Smooth muscle cell (in vitro differentiated cells): ENCODE measurements around the gene RNF207. TPM values are rescaled to one million over a fixed set of nuclear protein-coding genes. Genes with fewer than 3 reads are reported as not detected.

ENCODE experiments used
- DNase-seq: peaks from one replicate; lab custom pipeline; 2025; ENCODE audit not compliant: unreplicated experiment; lab: John Stamatoyannopoulos, UW
- H2AFZ ChIP-seq: fragments of 200-600 bp; sonication (generic); 2 replicates; pipeline ENCODE4 v1.6.0; 2016; ENCODE audit warnings: antibody characterized with exemption, low read depth, mild to moderate bottlenecking
- H3F3A ChIP-seq: fragments of 200-600 bp; sonication (generic); 2 replicates; pipeline ENCODE4 v1.6.0; 2017; ENCODE audit warnings: antibody characterized with exemption, low read depth
- H3K27ac ChIP-seq: fragments of 200-600 bp; sonication (generic); 2 replicates; pipeline ENCODE4 v1.5.1; 2016; ENCODE audit warnings: low read depth, mild to moderate bottlenecking
- H3K27me3 ChIP-seq: fragments of 200-600 bp; sonication (generic); 2 replicates; pipeline ENCODE4 v1.6.1; 2016; ENCODE audit warnings: low read depth, mild to moderate bottlenecking
- H3K36me3 ChIP-seq: fragments of 200-600 bp; sonication (generic); 2 replicates; pipeline ENCODE4 v1.5.1; 2016; ENCODE audit warnings: low read depth
- H3K4me1 ChIP-seq: fragments of 200-600 bp; sonication (generic); 2 replicates; pipeline ENCODE4 v1.5.1; 2016; ENCODE audit warnings: low read depth
- H3K4me2 ChIP-seq: fragments of 200-600 bp; sonication (generic); 2 replicates; pipeline ENCODE4 v1.6.0; 2016; ENCODE audit warnings: mild to moderate bottlenecking
- H3K4me3 ChIP-seq: fragments of 200-600 bp; sonication (generic); 2 replicates; pipeline ENCODE4 v1.5.1; 2016; ENCODE audit warnings: mild to moderate bottlenecking
- H3K79me2 ChIP-seq: fragments of 200-600 bp; sonication (generic); 2 replicates; pipeline ENCODE4 v1.6.0; 2016; ENCODE audit warnings: low read depth, mild to moderate bottlenecking
- H3K9ac ChIP-seq: fragments of 200-600 bp; sonication (generic); 2 replicates; pipeline ENCODE4 v1.6.0; 2016; ENCODE audit warnings: low read depth
- H3K9me3 ChIP-seq: fragments of 200-600 bp; sonication (generic); replicated peaks from 2 replicates; pipeline ENCODE4 v1.5.1; 2016; ENCODE audit warnings: low read depth
- H4K20me1 ChIP-seq: fragments of 200-600 bp; sonication (generic); 2 replicates; pipeline ENCODE4 v1.6.0; 2016; ENCODE audit warnings: low read depth
- WGBS: methylation state at CpG from one replicate; pipeline ENCODE4 v1.1.7; 2016; ENCODE audit warnings: low lambda C conversion rate; 5-methylcytosine and 5-hydroxymethylcytosine counted together
- polyA plus RNA-seq: library from polyadenylated mRNA; unstranded; fragments of >200 nt; fragmentation: Nextera tagmentation; extraction: Ambion mirVana; gene quantifications from 2 replicates; pipeline ENCODE4 v1.2.1, GENCODE V29; 2016
- total RNA-seq: library from RNA; depleted of rRNA; stranded (reverse); fragments of >200 nt; gene quantifications from 2 replicates; pipeline ENCODE4 v1.2.3, GENCODE V29; 2014
- TF ChIP-seq, protein P1 (sequence below): fragments of 200-600 bp; sonication (generic); IDR thresholded peaks from 2 replicates; pipeline ENCODE4 v1.5.1; 2017; ENCODE audit warnings: borderline replicate concordance, mild to moderate bottlenecking, antibody characterized with exemption; ENCODE audit not compliant: insufficient read depth, poor library complexity, severe bottlenecking

Gene RNF207
- total and polyA plus RNA-seq, 2 experiments from 2014 or later, result 1.8 to 2.0 TPM

DNA sequence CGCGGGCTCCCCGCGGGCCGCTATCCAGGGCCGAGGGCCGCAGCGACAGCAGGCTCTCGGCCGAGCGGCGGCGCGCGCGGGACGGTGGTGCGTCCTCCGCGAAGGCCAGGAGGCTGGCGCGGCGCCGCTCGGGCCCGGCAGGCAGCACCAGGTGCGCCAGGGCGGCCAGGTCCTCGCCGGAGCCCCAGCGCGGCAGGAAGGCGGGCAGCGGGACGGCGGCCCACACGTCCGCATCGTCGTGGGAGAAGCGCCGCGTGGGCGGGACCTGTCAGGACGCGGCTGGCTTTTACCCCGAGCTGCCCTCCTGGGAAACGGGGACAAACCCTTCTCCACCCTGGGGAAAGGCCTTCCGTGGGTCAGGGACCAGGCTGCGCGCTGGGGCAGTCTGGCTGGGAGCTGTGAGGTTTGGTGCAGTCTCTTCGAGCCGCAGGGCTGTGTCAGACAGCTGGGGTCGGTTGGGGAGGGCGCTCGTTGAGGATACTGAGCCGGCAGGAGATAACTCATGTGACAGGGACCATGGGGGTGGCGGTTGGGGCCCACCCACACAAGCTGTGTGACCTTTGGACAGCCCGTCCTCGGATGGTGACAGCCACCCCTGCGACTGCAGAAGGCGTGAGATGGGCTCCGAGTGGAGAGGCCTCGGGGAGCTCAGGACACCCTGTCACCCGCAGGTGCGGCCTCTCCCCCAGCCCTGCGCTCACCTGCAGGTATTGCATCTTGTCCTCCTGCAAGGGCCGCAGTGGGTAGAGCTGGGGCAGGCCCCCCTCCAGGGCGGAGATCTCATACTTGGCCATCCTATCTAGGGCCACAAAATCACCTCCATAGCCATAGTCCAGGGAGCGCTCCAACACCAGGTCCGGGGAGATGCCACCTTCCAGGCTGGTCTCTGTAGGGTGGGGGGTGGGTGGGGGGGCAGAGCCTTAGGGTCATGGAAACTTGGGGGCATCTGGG, 44.1 kb downstream of the RNF207 start:
- Histone ChIP-seq H3K4me2 (no peak overlapping the region), H3K9me3 (no peaks in the 10 kb centered on the region), H3K4me1 (no peaks in the 10 kb centered on the region), H3K27me3 (peaks cover 62% of the 10 kb centered on the region), H3K79me2 (no peaks in the 10 kb centered on the region), H3K27ac (no peak overlapping the region), H4K20me1 (peaks cover 17% of the 10 kb centered on the region), H3K36me3 (no peaks in the 10 kb centered on the region), H3K9ac (no peak overlapping the region), H3F3A (peaks cover 3% of the 10 kb centered on the region), H2AFZ (no peak overlapping the region), H3K4me3 (no peak overlapping the region)
- TF ChIP-seq, protein P1, sequence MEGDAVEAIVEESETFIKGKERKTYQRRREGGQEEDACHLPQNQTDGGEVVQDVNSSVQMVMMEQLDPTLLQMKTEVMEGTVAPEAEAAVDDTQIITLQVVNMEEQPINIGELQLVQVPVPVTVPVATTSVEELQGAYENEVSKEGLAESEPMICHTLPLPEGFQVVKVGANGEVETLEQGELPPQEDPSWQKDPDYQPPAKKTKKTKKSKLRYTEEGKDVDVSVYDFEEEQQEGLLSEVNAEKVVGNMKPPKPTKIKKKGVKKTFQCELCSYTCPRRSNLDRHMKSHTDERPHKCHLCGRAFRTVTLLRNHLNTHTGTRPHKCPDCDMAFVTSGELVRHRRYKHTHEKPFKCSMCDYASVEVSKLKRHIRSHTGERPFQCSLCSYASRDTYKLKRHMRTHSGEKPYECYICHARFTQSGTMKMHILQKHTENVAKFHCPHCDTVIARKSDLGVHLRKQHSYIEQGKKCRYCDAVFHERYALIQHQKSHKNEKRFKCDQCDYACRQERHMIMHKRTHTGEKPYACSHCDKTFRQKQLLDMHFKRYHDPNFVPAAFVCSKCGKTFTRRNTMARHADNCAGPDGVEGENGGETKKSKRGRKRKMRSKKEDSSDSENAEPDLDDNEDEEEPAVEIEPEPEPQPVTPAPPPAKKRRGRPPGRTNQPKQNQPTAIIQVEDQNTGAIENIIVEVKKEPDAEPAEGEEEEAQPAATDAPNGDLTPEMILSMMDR, result no peak
- 30% methylated on average over 61 of the region's 71 CpGs for WGBS
- no peak for DNase-seq

DNA sequence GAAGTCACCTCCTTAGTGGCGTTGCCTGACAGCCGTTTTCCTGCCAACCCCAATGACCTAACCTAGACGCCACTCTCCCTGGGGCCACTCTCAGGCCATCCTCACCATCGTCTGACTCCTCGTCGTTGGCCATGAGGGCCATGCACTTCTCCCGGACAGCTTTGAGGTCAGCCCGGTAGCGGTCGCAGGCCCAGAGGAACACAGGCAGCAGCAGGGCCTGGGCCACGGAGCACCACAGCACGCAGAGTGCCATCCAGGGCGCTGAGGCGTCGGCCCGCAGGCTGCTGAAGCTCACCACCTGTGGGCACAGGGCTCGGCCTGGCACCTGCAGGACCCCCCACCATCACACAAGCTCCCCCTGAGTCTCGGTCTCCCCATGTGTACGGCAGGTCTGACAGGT, 45.3 kb downstream of the RNF207 start:
- Histone ChIP-seq H2AFZ (no peak overlapping the region), H3F3A (peaks cover 3% of the 10 kb centered on the region), H3K4me1 (no peaks in the 10 kb centered on the region), H3K9ac (no peak overlapping the region), H3K9me3 (no peaks in the 10 kb centered on the region), H3K79me2 (no peaks in the 10 kb centered on the region), H3K27me3 (peaks cover 50% of the 10 kb centered on the region), H3K36me3 (no peaks in the 10 kb centered on the region), H3K27ac (no peak overlapping the region), H3K4me3 (no peak overlapping the region), H3K4me2 (no peak overlapping the region), H4K20me1 (peaks cover 10% of the 10 kb centered on the region)
- WGBS, result 89% methylated on average over 19 of the region's 19 CpGs
- TF ChIP-seq, protein P1, result no peak
- DNase-seq, result no peak

DNA sequence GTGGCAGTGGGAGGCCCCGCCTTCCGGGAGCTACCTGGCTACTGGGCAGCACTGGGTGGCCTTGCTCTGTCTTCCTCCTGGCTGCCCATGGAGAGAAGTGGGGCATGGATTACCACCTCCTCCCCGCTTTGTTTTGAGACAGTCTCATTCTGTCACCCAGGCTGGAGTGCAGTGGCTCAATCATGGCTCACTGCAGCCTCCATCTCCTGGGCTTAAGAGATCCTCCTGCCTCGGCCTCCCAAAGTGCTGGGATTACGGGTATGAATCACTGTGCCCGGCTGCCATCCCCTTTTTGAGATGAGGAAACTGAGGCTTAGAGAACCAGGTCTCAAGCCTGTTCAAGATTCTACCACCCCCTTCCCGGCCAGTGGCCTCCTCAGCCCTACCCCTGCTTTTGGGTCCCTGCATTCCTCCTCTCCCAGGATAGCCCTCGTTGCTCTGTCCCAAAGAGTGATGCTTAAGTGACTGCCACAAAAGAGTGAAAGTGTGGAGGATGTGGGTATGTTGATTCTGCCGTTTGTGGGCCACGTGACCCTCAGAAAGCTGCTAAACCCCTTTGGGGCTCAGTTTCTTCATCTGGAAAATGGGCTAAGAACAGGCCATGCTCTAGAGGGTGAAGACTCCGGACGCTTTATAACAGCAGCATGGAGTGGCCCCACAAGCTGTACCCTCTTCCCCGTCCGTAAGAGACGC, 45.9 kb downstream of the RNF207 start:
- Histone ChIP-seq H3F3A (peaks cover 3% of the 10 kb centered on the region), H3K27me3 (peaks cover 46% of the 10 kb centered on the region), H3K4me2 (no peak overlapping the region), H3K9me3 (no peaks in the 10 kb centered on the region), H4K20me1 (peaks cover 6% of the 10 kb centered on the region), H3K27ac (no peak overlapping the region), H3K79me2 (no peaks in the 10 kb centered on the region), H3K4me1 (no peaks in the 10 kb centered on the region), H3K9ac (no peak overlapping the region), H2AFZ (no peak overlapping the region), H3K36me3 (no peaks in the 10 kb centered on the region), H3K4me3 (no peak overlapping the region)
- no peak for DNase-seq
- TF ChIP-seq, protein P1, result no peak
- whole genome bisulfite sequencing, result 79% methylated on average over 15 of the region's 15 CpGs
